Fibroblast of the aortic adventitia (primary cell): ENCODE measurements around the gene NOSIP. TPM values are rescaled to one million over a fixed set of nuclear protein-coding genes. Genes with fewer than 3 reads are reported as not detected.

ENCODE experiments used
- DNase-seq: peaks from one replicate; pipeline ENCODE4 v3.0.0-alpha.2; 2010; ENCODE audit warnings: low read depth
- H3K4me3 ChIP-seq: 2 replicates; pipeline ENCODE4 v1.5.1; 2011; ENCODE audit warnings: low read depth, mild to moderate bottlenecking, control low read depth, low read length, moderate library complexity
- total RNA-seq: library from RNA; depleted of rRNA; stranded (reverse); fragments of >200 nt; gene quantifications from 2 replicates; pipeline ENCODE4 v1.2.3, GENCODE V29; 2012; ENCODE audit warnings: low replicate concordance
- TF ChIP-seq, protein P1 (sequence below): IDR thresholded peaks from 2 replicates; pipeline ENCODE4 v1.5.1; 2011; ENCODE audit warnings: mild to moderate bottlenecking, low read length, control low read depth, inconsistent platforms; ENCODE audit not compliant: insufficient read depth

The NOSIP gene
- total RNA-seq, 1 donor = 46.9 TPM

DNA sequence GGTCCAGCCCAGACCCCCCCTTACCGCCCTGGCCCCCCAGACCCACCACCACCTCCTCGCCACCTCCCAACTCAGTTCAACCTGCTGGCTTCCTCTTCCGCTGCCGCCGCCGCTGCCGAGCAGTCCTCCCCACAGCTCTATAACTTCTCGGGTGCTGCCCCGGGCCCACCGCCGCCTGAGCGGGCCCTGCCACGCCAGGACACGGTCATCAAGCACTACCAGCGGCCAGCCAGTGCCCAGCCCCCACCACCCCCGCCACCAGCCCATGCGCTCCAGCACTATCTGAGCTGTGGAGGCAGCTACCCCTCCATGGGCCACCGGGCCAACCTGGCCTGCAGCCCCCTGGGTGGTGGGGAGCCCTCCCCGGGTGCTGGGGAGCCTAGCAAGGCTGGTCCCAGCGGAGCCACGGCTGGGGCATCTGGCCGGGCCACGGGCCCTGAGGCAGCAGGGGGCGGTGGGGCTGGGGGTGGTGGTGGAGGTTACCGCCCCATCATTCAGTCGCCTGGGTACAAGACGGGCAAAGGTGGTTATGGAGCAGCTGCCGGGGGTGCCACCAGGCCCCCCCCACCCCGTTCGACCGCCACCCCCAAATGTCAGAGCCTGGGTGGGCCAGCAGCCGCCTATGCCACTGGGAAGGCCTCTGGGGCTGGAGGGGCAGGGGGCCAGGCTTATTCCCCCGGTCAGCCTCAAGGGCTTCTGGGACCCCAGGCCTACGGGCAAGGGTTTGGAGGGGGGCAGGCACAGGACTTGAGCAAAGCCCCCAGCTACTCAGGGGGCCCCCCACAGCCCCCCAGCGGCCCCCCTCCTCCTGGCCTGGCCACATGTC is 14.8 kb upstream of the NOSIP start:
- TF ChIP-seq, protein P1, sequence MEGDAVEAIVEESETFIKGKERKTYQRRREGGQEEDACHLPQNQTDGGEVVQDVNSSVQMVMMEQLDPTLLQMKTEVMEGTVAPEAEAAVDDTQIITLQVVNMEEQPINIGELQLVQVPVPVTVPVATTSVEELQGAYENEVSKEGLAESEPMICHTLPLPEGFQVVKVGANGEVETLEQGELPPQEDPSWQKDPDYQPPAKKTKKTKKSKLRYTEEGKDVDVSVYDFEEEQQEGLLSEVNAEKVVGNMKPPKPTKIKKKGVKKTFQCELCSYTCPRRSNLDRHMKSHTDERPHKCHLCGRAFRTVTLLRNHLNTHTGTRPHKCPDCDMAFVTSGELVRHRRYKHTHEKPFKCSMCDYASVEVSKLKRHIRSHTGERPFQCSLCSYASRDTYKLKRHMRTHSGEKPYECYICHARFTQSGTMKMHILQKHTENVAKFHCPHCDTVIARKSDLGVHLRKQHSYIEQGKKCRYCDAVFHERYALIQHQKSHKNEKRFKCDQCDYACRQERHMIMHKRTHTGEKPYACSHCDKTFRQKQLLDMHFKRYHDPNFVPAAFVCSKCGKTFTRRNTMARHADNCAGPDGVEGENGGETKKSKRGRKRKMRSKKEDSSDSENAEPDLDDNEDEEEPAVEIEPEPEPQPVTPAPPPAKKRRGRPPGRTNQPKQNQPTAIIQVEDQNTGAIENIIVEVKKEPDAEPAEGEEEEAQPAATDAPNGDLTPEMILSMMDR = no peak
- DNase-seq = no peak
- no peak overlapping the region for H3K4me3 ChIP-seq

DNA sequence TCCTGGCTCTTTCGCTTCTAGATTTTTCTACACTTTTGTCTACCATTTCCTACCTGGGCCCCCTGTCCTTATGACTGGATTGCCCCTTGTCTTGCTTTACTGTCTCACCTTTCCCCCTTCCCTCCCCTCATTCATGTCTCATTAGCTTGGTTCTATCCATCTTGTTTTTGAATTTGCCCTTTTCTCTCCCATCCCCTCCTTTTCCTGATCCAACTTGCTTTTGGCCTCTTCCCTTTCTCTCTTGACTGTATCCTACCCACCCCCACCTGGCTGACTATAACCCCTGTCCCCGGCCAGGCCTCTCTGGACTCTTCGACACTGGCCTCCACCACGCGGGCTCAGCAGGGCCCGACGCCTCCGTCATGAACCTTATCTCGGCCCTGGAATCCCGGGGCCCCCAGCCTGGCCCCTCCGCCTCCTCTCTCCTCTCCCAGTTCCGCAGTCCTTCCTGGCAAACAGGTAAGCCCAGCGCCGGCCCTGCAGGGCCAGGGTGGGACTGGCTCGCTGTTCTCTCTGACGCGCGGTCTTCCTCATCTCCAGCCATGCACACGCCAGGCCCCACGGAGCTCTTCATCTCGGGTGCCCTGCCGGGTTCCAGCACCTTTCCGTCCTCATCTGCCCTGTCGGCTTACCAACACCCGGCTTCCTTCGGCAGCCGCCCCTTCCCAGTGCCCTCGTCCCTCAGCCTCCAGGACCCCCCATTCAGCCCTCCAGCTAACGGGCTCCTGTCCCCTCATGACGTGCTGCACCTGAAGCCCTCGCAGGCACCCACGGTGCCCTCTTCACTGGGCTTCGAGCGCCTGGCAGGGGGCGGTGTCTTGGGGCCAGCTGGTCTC is 14.0 kb upstream of the NOSIP start:
- TF ChIP-seq, protein P1 = no peak
- DNase-seq = no peak
- H3K4me3 ChIP-seq = no peak overlapping the region

DNA sequence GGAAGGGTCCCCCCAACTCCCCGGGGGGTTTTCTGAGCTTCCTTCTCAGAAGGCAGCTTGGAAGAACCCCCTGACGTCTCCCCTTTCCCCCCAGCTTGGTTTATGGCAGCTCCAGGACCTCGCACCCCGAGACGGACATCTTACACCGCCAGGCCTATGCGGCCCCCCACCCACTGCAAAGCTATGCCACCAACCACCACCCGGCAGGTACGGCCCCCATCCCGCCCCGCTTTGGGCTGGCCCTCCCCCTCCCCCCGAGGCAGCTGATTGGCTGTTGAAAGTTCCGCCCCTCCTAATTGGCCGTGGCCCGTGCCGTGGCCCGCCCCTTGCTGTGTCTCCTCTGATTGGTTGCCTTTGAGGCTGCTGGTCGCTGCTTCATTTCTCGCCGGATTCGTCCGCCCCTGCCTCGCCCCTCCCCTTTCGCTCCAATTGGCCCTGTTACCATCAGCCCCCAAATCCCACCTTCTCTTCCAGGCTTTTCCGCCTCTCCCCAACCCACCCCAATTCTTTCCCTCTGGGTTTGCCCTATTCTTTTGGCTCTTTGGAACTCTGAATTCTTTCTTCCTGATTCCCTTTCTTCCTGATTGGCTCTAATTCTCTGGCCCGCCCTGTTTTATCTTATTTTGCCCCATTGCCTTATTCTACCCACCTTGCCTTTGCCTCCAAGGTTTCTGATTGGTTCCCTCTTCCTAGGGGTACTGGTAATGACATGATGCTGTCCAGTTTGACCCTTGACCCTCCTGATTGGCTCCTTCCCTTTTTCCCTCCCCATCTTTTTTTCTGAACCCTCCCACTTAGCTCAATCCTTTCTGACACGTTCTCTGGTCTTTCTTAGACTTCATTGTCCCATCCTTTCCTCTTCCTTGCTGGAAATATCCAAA is 13.1 kb upstream of the NOSIP start:
- DNase-seq = peak; percentile 90
- H3K4me3 ChIP-seq = peak overlapping the region; percentile 82

GRCh38 chr19:49592486-49593232 is 12.3 kb upstream of the NOSIP start:
- peak overlapping the region; percentile 82 for H3K4me3 ChIP-seq
- TF ChIP-seq, protein P1 = no peak
- DNase-seq = no peak

More for the DNA sequence above, 13.1 kb upstream of the NOSIP start:
- TF ChIP-seq, protein P1 = no peak

DNA sequence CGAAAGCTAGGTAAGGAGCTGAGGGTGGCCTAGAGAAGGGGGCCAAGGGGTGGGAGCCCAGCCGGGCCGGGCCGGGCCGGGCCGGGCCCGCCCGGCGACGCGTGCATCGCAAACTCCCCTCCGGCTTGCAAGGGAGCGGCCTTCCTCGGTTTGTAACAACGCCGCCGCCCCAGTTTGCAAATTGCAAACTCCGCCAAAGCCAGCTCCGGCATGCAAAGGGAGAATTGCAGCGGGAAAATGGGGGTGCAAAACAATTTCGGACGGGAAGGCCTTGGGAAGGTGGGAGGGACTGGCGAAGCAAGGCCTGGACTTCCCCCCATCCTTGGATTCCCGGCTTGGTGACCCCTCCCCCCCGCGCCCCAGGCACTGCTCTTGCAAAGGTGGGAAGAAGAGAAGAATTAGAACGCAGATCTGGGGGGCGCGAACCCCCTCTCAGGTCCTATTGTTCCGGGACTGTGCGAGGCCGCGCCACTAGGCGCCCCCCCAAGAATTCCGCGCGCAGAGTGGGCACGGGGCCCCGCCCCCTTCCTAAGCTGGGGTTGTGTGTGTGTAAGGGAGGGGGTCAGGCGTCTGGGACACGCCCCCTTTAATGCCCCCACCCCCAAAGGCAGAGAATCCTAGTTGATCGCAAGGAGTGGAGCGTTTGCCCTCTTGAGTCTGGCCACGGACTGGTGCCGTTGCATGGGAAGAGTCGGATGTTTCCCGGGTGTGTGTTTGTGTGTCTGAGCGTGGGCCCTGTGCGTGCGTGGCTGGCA is 11.6 kb upstream of the NOSIP start:
- H3K4me3 ChIP-seq = peak overlapping the region; percentile 82
- TF ChIP-seq, protein P1 = no peak
- peak; percentile 41 for DNase-seq
